HG02884 (cell line): Measurements from ENCODE around the gene CNIH2.
A peak's percentile ranks its signal among the peaks of the same experiment; 100 is the strongest.
"Not testable (repeated sequence)": the region's sequence is repeated elsewhere in the genome, so short reads cannot be mapped to it uniquely, and the experiment has no call there.

Experiments
- ATAC-seq: cut with Tn5 transposase; IDR thresholded peaks from one replicate; pipeline ENCODE4 v1.9.1; 2021; ENCODE audit warnings: mild to moderate bottlenecking, moderate library complexity; ENCODE audit not compliant: unreplicated experiment

The CNIH2 gene

DNA sequence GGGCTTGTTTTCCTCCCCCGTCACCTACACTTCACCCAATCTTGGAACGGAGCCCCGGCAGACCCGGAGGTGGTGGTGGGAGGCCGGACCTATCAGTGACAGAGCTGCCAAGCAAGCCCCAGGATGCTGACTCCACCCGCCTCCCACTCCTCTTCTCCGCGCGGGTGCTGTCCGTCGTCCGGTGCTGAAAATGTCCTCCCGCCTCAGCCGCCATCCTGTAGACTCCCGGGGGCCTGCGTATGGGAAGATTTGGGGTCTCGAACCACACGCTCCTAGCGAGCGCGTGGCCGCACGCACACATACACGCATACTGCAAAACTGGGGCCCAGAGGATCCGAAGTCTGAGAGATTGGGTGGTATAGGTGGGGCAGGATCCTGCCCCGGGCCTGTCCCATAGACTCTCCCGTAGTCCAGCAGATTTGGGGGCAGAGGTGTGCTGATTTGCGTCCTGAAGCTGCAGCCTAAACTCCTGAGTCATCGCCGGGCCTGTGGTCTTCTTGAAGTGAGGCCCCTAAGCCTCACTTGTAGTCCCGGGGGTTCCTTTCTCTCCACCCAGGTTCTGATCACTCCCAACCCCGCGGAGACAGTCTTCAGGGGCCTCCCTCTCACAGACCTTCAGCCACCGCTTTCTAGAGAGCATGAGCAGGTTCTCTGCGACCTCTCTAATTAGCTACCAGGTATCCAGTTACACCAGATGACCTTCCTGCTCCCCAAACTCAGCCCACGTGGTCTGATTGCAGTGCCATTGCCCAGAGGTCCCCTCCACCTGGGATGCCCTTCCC lies 11.8 kb downstream of the CNIH2 start:
- ATAC-seq, result peak; percentile 32

DNA sequence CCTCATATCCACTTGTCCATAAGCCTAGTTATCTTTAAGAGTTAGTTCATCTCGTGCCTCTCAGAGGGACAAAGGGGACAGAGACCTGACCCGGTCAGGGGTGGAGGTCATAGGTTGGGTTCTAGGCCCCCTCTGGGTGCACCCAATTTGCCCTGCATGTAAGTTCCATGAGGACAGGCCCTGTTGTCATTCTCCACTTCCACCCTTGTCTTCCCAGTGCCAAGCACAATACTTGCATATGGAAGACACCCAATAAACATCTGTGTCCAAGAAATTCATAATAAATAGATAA lies 12.3 kb downstream of the CNIH2 start:
- no peak for ATAC-seq

- no peak for ATAC-seq
Measured at GRCh38 chr11:66291303-66291705, 13.3 kb downstream of the CNIH2 start.

DNA sequence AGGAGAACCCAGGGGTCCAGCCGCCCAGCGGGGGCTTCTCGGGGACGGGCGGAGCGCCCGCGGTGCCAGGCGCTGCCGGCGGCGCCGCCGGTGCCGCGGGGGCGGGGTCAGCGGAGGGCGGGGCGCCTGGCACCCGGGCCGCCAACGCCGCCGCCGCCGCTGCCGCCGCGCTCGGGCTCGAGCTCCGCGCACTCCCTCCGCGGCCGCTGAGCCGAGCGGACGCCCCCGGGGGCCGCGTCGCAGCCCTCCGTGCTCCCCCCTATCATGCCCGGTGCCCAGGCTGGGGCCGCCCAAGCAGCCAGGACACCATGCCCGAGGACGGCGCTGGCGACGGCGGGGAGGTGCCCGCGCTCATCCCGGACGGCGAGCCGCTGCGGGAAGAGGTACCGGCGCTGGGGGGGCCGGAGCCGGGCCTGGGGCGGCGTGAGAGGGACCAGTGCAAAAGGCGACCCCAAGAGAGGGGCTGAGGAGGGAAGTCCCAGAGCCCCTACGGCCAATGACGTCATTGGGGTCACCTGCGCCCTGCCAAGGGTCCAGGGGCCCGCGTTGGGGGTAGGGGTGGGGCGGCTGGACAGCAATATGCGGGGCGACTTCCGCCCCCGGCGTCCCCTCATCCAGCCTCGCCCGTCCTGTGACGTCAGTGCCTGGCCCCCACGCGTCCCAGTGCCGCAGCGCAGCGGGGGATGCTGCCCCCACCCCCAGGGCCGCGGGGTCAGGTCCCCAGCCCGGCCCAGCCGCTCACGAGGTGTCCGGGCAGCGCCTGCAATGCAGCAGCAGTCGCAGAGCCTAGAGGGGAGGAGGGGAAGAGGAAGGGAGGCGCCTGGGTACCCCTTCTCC lies 13.9 kb downstream of the CNIH2 start, which contains the start of gene TMEM151A:
TSS of gene TMEM151A (plus strand) at position 189 of the 837 bp plus-strand sequence. CDS start at position 309, 120 bp downstream.
- ATAC-seq, result no peak

- no peak for ATAC-seq
Measured at GRCh38 chr11:66292543-66293332, 14.8 kb downstream of the CNIH2 start.

- ATAC-seq, result no peak
Measured at GRCh38 chr11:66293352-66293751, 15.4 kb downstream of the CNIH2 start.

- no peak for ATAC-seq
Measured at GRCh38 chr11:66293777-66294625, 16.0 kb downstream of the CNIH2 start.

DNA sequence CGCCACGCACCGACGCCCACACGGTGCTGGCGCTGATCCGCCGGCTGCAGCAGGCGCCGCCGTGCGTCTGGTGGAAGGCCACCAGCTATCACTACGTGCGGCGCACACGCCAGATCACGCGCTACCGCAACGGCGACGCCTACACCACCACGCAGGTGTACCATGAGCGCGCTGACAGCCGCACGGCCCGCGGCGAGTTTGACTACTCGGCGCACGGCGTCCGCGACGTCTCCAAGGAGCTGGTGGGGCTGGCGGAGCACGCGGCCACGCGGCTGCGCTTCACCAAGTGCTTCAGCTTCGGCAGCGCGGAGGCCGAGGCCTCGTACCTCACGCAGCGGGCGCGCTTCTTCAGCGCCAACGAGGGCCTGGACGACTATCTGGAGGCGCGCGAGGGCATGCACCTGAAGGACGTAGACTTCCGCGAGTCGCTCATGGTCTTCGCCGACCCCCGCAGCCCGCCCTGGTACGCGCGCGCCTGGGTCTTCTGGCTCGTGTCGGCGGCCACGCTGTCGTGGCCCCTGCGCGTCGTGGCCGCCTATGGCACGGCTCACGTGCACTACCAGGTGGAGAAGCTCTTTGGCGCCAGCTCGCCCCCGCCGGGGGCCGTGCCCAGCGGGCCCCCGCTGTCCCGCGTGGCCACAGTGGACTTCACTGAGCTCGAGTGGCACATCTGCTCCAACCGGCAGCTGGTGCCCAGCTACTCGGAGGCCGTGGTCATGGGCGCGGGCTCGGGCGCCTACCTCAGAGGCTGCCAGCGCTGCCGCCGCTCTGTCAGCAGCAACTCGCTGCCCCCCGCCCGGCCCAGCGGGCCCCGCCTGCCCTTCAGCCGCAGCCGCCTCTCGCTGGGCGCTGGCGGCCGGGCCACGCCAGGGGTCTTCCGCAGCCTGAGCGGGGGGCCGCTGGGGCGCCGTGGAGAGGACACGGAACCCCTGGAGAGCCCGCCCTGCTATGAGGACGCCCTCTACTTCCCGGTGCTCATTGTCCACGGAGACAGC lies 16.9 kb downstream of the CNIH2 start:
- ATAC-seq, result no peak

GRCh38 chr11:66297610-66298009 lies 19.6 kb downstream of the CNIH2 start:
- no peak for ATAC-seq

- ATAC-seq, result no peak
Measured at GRCh38 chr11:66299186-66299585, 21.2 kb downstream of the CNIH2 start.

DNA sequence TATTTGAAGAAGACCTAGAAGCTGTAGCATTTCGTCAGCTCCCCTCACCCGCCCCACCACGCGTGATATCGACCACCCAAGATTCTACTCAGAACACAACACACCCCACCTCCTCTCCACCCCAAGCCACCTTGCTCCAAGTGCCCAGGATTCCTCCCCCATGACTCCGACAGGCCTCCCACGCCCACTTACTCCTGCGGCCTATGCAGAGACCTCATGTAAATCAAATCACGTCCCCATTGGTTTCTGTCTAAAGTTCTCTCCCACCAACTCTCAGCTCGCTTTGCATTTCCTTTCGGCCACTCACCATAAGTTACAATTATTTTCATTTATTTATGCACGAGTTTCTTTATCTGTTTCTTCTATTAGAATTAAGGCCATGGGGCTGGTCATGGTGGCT lies 24.7 kb downstream of the CNIH2 start:
- ATAC-seq, result no peak

DNA sequence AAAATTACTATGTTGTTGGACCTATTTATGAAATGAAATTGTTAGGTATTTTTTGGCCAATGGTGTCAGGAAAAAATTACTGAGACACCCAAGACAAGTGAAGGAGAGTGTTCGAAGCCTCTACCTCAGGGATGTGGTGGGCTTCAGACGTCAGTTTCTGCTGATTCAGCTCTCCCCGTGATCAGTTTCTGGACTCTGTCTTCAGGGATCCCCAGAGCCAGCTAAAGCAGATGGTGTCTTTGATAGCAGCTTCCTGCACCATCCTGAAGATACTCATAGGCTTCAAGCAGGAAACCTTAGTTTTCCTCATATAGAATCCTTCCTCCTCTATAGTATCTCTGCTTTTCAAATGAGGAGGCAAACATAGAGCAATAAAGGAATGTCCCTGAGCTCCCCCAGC lies 31.5 kb downstream of the CNIH2 start:
- ATAC-seq, result no peak

GRCh38 chr11:66310324-66310723 lies 32.3 kb downstream of the CNIH2 start:
- no peak for ATAC-seq

DNA sequence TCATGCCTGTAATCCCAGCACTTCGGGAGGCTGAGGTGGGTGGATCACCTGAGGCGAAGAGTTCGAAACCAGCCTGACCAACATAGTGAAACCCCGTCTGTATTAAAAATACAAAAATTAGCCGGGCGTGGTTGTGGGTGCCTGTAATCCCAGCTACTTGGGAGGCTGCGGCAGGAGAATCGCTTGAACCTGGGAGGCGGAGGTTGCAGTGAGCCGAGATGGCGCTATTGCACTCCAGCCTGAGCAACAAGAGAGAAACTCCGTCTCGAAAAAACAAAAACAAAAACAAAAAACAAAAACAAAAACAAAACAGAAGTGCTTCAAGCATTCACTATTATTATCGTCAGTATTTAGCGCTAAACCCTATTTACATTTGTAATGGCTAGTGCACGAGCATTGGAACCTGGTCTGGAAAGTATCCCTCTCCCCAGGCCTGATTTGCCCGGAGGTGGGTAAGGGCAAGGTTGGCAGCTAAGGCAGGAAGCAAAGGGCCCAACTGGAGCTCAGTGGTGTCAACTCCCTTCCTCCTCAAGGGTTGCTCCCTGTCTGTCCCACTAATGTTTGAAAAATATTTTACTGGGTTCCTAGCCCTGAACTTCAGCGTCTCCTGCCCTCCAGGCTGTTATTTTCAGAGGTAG lies 32.9 kb downstream of the CNIH2 start:
- ATAC-seq, result not testable (repeated sequence)

DNA sequence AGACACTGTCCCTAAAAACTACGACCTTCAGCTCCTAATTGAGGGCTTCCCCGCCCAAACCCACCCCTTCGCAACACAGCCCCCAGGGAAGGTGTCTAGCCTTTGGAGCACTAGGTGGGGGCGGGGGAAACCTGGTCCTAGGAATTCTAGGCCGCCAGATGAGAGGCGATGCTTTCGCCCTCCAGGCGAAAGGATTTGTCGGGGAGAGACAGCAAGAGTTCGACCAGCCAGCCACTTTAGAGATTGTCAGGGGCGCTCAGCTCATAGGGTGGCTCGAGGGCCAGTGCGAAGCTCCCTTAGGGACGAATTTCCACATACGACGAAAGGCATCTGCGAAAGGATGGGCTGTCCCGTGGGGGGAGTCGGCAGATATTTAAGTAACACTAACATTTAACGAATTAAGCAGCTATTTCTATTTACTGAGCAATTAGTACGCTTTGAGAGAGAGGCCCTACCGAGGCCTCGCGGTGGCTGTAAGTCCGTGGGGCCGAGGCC lies 33.5 kb downstream of the CNIH2 start:
- ATAC-seq, result peak; percentile 34

GRCh38 chr11:66311965-66312548 lies 34.1 kb downstream of the CNIH2 start:
- peak; percentile 55 for ATAC-seq

DNA sequence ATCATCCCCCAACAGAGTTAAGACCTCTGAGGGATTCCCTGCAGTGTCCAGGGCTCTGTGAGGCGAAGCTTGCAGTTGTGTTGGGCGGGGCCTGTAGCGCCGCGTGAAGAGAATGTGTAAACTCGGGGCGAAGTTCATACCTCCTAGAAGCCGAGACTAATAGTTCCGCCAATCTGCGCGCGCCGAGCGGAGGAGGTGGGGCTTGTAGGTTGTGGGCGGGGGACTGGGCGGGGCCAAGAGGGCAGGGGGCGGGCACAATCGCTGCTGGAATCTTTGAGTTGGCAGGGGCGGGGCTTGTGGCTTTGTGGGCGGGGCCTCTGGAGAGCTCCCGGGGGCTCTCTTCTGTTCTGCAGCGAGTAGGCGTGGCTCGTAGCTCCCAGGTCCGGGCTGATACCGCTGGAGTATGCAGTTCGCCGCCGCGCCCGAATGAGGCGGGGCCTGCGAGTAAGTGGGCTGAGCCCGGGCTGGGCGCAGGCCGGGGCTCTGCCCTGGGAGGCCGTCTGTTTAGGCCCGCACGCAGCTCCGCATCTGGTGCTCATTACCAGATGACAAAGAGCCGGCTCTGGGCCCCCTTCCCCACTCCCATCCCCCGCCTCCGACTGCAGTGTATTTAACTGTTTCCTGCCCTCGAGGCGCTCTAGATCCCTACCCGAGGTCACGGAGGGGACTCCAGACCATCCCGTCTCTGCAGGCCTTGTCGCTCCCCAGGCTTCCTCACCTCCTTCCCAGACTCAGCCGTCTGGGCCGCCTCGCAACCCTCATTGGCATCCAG lies 34.8 kb downstream of the CNIH2 start:
- peak; percentile 70 for ATAC-seq
